Fibroblast of lung (primary cell): ENCODE results near the gene POLN. TPM values are rescaled to one million over a fixed set of nuclear protein-coding genes. Genes with fewer than 3 reads are reported as not detected.

Source experiments
- DNase-seq, 2 donors: peaks; one replicate each; pipeline versions ENCODE4 v3.0.0 to v3.0.0-alpha.2; 2010; ENCODE audit warnings: low read depth in 2 of 2
- H2AFZ ChIP-seq: 2 replicates; pipeline ENCODE4 v1.5.1; 2012; ENCODE audit warnings: low read length, control low read depth, inconsistent platforms
- H3K27ac ChIP-seq: 2 replicates; pipeline ENCODE4 v1.5.1; 2011; ENCODE audit warnings: low read length, control low read depth; ENCODE audit not compliant: insufficient read depth
- H3K27me3 ChIP-seq: 2 replicates; pipeline ENCODE4 v1.5.1; 2011; ENCODE audit warnings: mild to moderate bottlenecking, low read length; ENCODE audit not compliant: control insufficient read depth, insufficient read depth
- H3K36me3 ChIP-seq: 2 replicates; pipeline ENCODE4 v1.5.1; 2011; ENCODE audit warnings: low read length; ENCODE audit not compliant: control insufficient read depth, insufficient read depth
- H3K4me1 ChIP-seq: 2 replicates; pipeline ENCODE4 v1.5.1; 2011; ENCODE audit warnings: low read length; ENCODE audit not compliant: control insufficient read depth, insufficient read depth; ENCODE audit errors: extremely low read depth
- H3K4me2 ChIP-seq: 2 replicates; pipeline ENCODE4 v1.5.1; 2011; ENCODE audit warnings: low read length, control low read depth; ENCODE audit not compliant: insufficient read depth; ENCODE audit errors: extremely low read depth
- H3K4me3 ChIP-seq, 4 experiments: fragments of 200-600 bp in 1 of 4; sonication (generic) in 1 of 4; replicated peaks in 1 of 4; 2 replicates each; pipeline ENCODE4 v1.5.1; 2011 to 2016; ENCODE audit warnings: low read length in 4 of 4, low read depth in 3 of 4, mild to moderate bottlenecking in 3 of 4, control low read depth in 2 of 4, inconsistent platforms in 1 of 4, mixed read lengths in 1 of 4; ENCODE audit not compliant: insufficient read depth in 1 of 4; ENCODE audit errors: control extremely low read depth in 1 of 4
- H3K79me2 ChIP-seq: 2 replicates; pipeline ENCODE4 v1.5.1; 2012; ENCODE audit warnings: mild to moderate bottlenecking, low read length, inconsistent platforms; ENCODE audit not compliant: control insufficient read depth, insufficient read depth
- H3K9ac ChIP-seq: 2 replicates; pipeline ENCODE4 v1.5.1; 2011; ENCODE audit warnings: mild to moderate bottlenecking, low read length, control low read depth; ENCODE audit not compliant: insufficient read depth
- H3K9me3 ChIP-seq: 2 replicates; pipeline ENCODE4 v1.5.1; 2012; ENCODE audit warnings: low read depth, low read length; ENCODE audit not compliant: control insufficient read depth, insufficient read depth
- H4K20me1 ChIP-seq: 2 replicates; pipeline ENCODE4 v1.5.1; 2011; ENCODE audit warnings: low read length; ENCODE audit not compliant: control insufficient read depth, insufficient read depth; ENCODE audit errors: extremely low read depth
- CTCF ChIP-seq, 2 donors: IDR thresholded peaks in 1 of 2; conservative IDR thresholded peaks in 1 of 2; 1 replicate in 1 of 2; 2 replicates in 1 of 2; pipeline ENCODE4 v1.5.1; 2011 to 2012; ENCODE audit warnings: low read length in 2 of 2, control low read depth in 1 of 2, inconsistent platforms in 1 of 2, low read depth in 1 of 2, mild to moderate bottlenecking in 1 of 2
- EZH2 ChIP-seq: IDR thresholded peaks from 2 replicates; pipeline ENCODE4 v1.5.1; 2012; ENCODE audit warnings: low read length, control low read depth, mild to moderate bottlenecking; ENCODE audit errors: missing control alignments
- polyA plus RNA-seq, 2 donors: library from polyadenylated mRNA; depleted of rRNA in 1 of 2; stranded (reverse) in 1 of 2; unstranded in 1 of 2; fragments of >200 nt; gene quantifications; 2 replicates each; pipeline ENCODE4 v1.2.1, GENCODE V29; 2011 to 2012; ENCODE audit warnings: missing spikeins in 1 of 2
- total RNA-seq: library from RNA; depleted of rRNA; stranded (reverse); fragments of >200 nt; gene quantifications from 2 replicates; pipeline ENCODE4 v1.2.1, GENCODE V29; 2014

POLN gene
- total and polyA plus RNA-seq, 2 donors (not counting 1 experiment from before 2014, with no cell fraction given), result 0.58 to 5.6 TPM

DNA sequence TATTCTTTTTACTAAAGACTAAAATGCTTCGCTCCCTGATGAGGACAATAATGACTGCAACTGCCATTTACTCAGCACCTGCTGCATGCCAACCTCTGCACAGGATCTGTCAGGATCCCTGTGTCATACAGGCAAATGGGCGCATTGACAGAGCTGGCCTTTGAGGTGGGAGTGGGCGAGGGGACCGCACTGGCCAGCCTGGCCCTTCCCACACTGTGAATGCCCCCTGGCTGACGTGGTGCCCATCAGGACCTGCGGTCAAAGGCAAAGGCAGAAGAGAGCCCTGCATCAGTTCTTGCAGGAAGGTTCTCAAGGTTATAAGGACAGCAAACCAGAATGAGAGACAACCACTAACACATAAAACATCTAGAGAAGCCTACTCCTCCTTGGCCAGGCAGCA lies 67.9 kb downstream of the POLN start:
- Histone ChIP-seq H3K9me3 (no peaks in the 10 kb centered on the region), H3K36me3 (no peaks in the 10 kb centered on the region), H3K4me2 (no peak overlapping the region), H3K4me1 (no peaks in the 10 kb centered on the region), H3K9ac (no peak overlapping the region), H3K27me3 (no peaks in the 10 kb centered on the region), H3K27ac (no peak overlapping the region), H3K4me3 (no peak overlapping the region), H2AFZ (no peak overlapping the region), H3K79me2 (no peaks in the 10 kb centered on the region), H4K20me1 (no peaks in the 10 kb centered on the region)
- DNase-seq, result no peak
- TF ChIP-seq EZH2, result no peak
- TF ChIP-seq CTCF (conservative IDR thresholded peaks at IDR 0.05 in 1 of 2, IDR thresholded peaks at IDR 0.05 in 1 of 2; ENCODE audit: low read depth in 1 of 2, low read length in 2 of 2), result no peak

DNA sequence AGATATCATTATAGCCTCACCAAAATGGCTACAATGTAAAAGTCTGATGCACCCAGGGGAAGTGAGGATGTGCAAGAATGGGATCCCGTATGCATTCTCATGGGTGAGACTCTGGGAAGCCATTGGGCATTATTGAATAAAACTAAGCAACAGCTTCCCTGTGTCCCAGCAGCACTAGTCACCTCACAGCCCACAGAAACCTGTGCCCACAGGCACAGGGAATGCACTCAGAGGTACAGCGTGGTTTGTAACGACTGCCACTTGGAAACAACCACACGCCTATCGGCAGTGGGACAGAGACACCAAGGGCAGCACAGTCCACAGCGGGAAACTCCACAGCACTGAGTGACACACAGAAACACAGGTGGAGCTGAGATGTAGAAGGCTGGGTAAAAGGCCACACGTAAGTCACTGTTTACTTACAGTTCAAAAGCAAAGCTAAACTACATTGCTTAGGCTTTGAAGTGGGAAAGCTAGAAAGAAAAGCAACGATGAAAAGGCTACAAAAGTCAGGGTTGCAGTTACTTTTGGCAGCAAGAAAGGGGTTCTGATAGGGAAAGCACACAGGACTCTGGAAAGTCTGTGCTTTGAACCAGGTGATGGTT lies 69.2 kb downstream of the POLN start:
- Histone ChIP-seq H3K27me3 (no peaks in the 10 kb centered on the region), H3K79me2 (no peaks in the 10 kb centered on the region), H4K20me1 (no peaks in the 10 kb centered on the region), H3K36me3 (no peaks in the 10 kb centered on the region), H3K9me3 (no peaks in the 10 kb centered on the region), H3K4me2 (no peak overlapping the region), H3K4me1 (no peaks in the 10 kb centered on the region), H2AFZ (no peak overlapping the region), H3K27ac (no peak overlapping the region), H3K4me3 (no peak overlapping the region), H3K9ac (no peak overlapping the region)
- DNase-seq, result no peak
- no peak for TF ChIP-seq CTCF (conservative IDR thresholded peaks at IDR 0.05 in 1 of 2, IDR thresholded peaks at IDR 0.05 in 1 of 2; ENCODE audit: low read depth in 1 of 2, low read length in 2 of 2)
- no peak for TF ChIP-seq EZH2

GRCh38 chr4:2172161-2172560 lies 69.8 kb downstream of the POLN start:
- Histone ChIP-seq H4K20me1 (no peaks in the 10 kb centered on the region), H3K4me3 (no peak overlapping the region), H3K9ac (no peak overlapping the region), H3K27me3 (no peaks in the 10 kb centered on the region), H3K9me3 (no peaks in the 10 kb centered on the region), H2AFZ (no peak overlapping the region), H3K79me2 (no peaks in the 10 kb centered on the region), H3K27ac (no peak overlapping the region), H3K36me3 (no peaks in the 10 kb centered on the region), H3K4me2 (no peak overlapping the region), H3K4me1 (no peaks in the 10 kb centered on the region)
- TF ChIP-seq CTCF (conservative IDR thresholded peaks at IDR 0.05 in 1 of 2, IDR thresholded peaks at IDR 0.05 in 1 of 2; ENCODE audit: low read depth in 1 of 2, low read length in 2 of 2) (no peak), EZH2 (no peak)
- DNase-seq, result no peak
